ENCODE results near the gene RFX2.
"Not testable (repeated sequence)": the region's sequence is repeated elsewhere in the genome, so short reads cannot be mapped to it uniquely, and the experiment has no call there.

RFX2 gene

GRCh38 chr19:5971714-5972354, 138.5 kb downstream of the RFX2 start:
- Histone ChIP-seq H3K9ac (ENCODE audit: low read length) (no peak overlapping the region), H3K9me3 (ENCODE audit: control insufficient read depth, low read length) (no peaks in the 10 kb centered on the region), H3K4me1 (ENCODE audit: control insufficient read depth, insufficient read depth, low read length) (peaks cover 61% of the 10 kb centered on the region), H3K27me3 (ENCODE audit: control insufficient read depth, insufficient read depth, low read length) (no peaks in the 10 kb centered on the region), H3K4me3 (ENCODE audit: low read length) (no peak overlapping the region), H3K36me3 (ENCODE audit: control insufficient read depth, insufficient read depth, low read length) (no peaks in the 10 kb centered on the region)

DNA sequence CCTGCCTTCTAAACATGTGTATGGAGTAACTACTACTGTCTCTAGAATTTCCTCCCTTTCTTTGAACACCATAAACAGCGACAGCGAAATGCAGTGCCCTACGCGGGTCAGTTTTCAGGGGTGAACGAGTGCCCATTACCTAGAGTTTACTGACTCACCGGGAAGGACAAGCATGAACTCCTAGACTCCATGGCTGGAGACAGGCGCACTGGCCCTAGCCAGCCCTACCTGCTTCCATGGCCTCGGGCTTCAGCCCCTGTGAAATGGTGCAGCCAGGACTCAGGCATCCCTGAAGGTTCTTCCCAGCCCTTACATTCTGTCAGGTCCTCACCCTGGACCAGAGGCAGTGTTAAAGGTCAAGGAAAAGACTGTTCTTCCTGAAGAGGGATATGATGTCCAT, 140.8 kb downstream of the RFX2 start:
- no peaks in the 10 kb centered on the region for H3K9me3 ChIP-seq (ENCODE audit: control insufficient read depth, low read length)
- H3K9ac ChIP-seq (ENCODE audit: low read length): peak overlapping the region; percentile 26
- peaks cover 45% of the 10 kb centered on the region for H3K4me1 ChIP-seq (ENCODE audit: control insufficient read depth, insufficient read depth, low read length)
- no peaks in the 10 kb centered on the region for H3K27me3 ChIP-seq (ENCODE audit: control insufficient read depth, insufficient read depth, low read length)
- no peak overlapping the region for H3K4me3 ChIP-seq (ENCODE audit: low read length)
- no peaks in the 10 kb centered on the region for H3K36me3 ChIP-seq (ENCODE audit: control insufficient read depth, insufficient read depth, low read length)

GRCh38 chr19:5968431-5969373, 141.6 kb downstream of the RFX2 start:
- no peaks in the 10 kb centered on the region for H3K27me3 ChIP-seq (ENCODE audit: control insufficient read depth, insufficient read depth, low read length)
- H3K9me3 ChIP-seq (ENCODE audit: control insufficient read depth, low read length): no peaks in the 10 kb centered on the region
- H3K4me3 ChIP-seq (ENCODE audit: low read length): no peak overlapping the region
- H3K9ac ChIP-seq (ENCODE audit: low read length): peak overlapping the region; percentile 26
- H3K4me1 ChIP-seq (ENCODE audit: control insufficient read depth, insufficient read depth, low read length): peaks cover 40% of the 10 kb centered on the region
- no peaks in the 10 kb centered on the region for H3K36me3 ChIP-seq (ENCODE audit: control insufficient read depth, insufficient read depth, low read length)

- no peaks in the 10 kb centered on the region for H3K36me3 ChIP-seq (ENCODE audit: control insufficient read depth, insufficient read depth, low read length)
- H3K9me3 ChIP-seq (ENCODE audit: control insufficient read depth, low read length): no peaks in the 10 kb centered on the region
- no peaks in the 10 kb centered on the region for H3K27me3 ChIP-seq (ENCODE audit: control insufficient read depth, insufficient read depth, low read length)
- no peak overlapping the region for H3K4me3 ChIP-seq (ENCODE audit: low read length)
- H3K9ac ChIP-seq (ENCODE audit: low read length): no peak overlapping the region
- peaks cover 47% of the 10 kb centered on the region for H3K4me1 ChIP-seq (ENCODE audit: control insufficient read depth, insufficient read depth, low read length)
Measured at GRCh38 chr19:5967994-5968430, 142.3 kb downstream of the RFX2 start.

- Histone ChIP-seq H3K27me3 (ENCODE audit: control insufficient read depth, insufficient read depth, low read length) (no peaks in the 10 kb centered on the region), H3K4me3 (ENCODE audit: low read length) (no peak overlapping the region), H3K4me1 (ENCODE audit: control insufficient read depth, insufficient read depth, low read length) (peaks cover 51% of the 10 kb centered on the region), H3K36me3 (ENCODE audit: control insufficient read depth, insufficient read depth, low read length) (no peaks in the 10 kb centered on the region), H3K9me3 (ENCODE audit: control insufficient read depth, low read length) (no peaks in the 10 kb centered on the region), H3K9ac (ENCODE audit: low read length) (no peak overlapping the region)
Measured at GRCh38 chr19:5967571-5967970, 142.7 kb downstream of the RFX2 start.

DNA sequence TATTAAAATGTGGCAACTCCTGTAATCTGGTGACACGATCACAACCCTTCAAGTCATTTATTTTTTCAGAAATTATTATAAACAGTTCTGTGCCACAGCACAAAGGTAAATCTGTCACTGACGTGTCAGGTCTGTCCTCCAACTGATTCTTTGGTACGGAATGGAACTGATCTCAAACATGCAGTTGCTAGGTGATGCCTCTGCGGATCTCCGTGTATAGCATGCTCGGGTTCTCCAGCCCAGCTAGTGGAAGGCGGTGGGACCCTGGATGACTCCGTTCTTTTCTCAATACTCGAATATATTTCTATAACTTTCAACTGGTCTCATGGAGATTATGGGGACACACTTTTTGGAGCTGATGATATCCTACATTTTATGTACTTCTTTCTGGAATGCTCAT, 143.4 kb downstream of the RFX2 start:
- no peaks in the 10 kb centered on the region for H3K27me3 ChIP-seq (ENCODE audit: control insufficient read depth, insufficient read depth, low read length)
- H3K9me3 ChIP-seq (ENCODE audit: control insufficient read depth, low read length): no peaks in the 10 kb centered on the region
- H3K4me3 ChIP-seq (ENCODE audit: low read length): no peak overlapping the region
- H3K9ac ChIP-seq (ENCODE audit: low read length): no peak overlapping the region
- H3K36me3 ChIP-seq (ENCODE audit: control insufficient read depth, insufficient read depth, low read length): no peaks in the 10 kb centered on the region
- peaks cover 57% of the 10 kb centered on the region for H3K4me1 ChIP-seq (ENCODE audit: control insufficient read depth, insufficient read depth, low read length)

DNA sequence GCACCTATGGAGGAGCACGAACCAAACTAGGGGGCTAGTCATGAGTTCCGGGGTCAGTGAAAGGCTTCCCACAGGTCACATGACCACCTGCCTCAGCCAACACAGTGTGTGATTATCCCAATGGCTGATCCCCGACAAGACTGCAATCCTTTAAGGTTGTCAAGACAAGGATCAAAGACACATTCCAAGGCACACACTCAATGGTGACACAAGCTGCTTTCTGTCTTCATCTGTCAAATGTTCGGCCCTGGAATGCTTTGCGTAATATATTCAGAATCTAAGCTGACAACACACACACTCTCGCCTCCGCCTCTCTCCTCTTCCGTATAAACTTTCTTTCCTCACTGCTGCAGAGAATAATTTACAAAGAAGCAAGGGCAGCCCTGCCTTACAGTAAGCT, 144.1 kb downstream of the RFX2 start:
- Histone ChIP-seq H3K27me3 (ENCODE audit: control insufficient read depth, insufficient read depth, low read length) (no peaks in the 10 kb centered on the region), H3K9ac (ENCODE audit: low read length) (no peak overlapping the region), H3K9me3 (ENCODE audit: control insufficient read depth, low read length) (no peaks in the 10 kb centered on the region), H3K4me3 (ENCODE audit: low read length) (no peak overlapping the region), H3K4me1 (ENCODE audit: control insufficient read depth, insufficient read depth, low read length) (peaks cover 63% of the 10 kb centered on the region), H3K36me3 (ENCODE audit: control insufficient read depth, insufficient read depth, low read length) (no peaks in the 10 kb centered on the region)

DNA sequence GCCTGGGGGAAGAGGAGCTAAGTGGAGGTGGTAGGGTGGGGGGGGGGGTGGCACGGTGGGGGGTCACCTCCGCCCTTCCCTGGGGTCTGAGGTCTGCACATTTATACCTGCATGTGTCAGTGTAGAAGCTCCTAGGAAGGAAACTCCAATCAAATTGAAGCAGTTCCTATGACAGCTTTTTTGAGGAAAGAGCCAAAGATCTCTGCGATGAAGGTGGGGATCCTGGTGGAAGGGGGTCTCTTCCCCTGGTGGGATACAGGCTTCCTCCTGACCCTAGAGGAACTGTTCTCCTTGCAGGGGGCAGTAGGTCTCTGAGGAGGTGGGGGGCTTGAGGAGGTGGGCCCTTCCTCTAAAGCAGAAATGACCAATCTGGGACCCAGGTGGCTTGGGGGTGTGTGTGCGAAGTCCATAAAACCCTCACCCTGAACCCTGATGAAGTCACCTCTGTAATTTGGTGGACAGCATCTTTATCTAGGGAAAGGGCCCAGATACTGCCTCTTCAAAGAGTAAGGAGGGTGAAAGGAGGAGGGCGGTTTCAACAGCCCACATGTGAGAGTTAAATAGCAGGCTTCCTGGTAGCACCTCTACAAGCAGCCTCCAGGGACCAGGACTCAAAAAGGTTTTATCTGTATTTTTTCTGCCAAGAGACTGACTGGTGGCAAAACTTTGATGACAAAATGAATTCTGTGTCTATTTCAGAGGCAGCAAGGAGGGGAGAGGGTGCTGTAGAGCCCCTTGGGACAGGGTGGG, 145.3 kb downstream of the RFX2 start:
- Histone ChIP-seq H3K4me1 (ENCODE audit: control insufficient read depth, insufficient read depth, low read length) (peaks cover 71% of the 10 kb centered on the region), H3K9ac (ENCODE audit: low read length) (no peak overlapping the region), H3K27me3 (ENCODE audit: control insufficient read depth, insufficient read depth, low read length) (no peaks in the 10 kb centered on the region), H3K4me3 (ENCODE audit: low read length) (no peak overlapping the region), H3K9me3 (ENCODE audit: control insufficient read depth, low read length) (no peaks in the 10 kb centered on the region), H3K36me3 (ENCODE audit: control insufficient read depth, insufficient read depth, low read length) (no peaks in the 10 kb centered on the region)

- Histone ChIP-seq H3K27me3 (ENCODE audit: control insufficient read depth, insufficient read depth, low read length) (no peaks in the 10 kb centered on the region), H3K36me3 (ENCODE audit: control insufficient read depth, insufficient read depth, low read length) (no peaks in the 10 kb centered on the region), H3K4me3 (ENCODE audit: low read length) (no peak overlapping the region), H3K9me3 (ENCODE audit: control insufficient read depth, low read length) (no peaks in the 10 kb centered on the region), H3K9ac (ENCODE audit: low read length) (no peak overlapping the region), H3K4me1 (ENCODE audit: control insufficient read depth, insufficient read depth, low read length) (peaks cover 68% of the 10 kb centered on the region)
Measured at GRCh38 chr19:5963855-5964254, 146.4 kb downstream of the RFX2 start.

- Histone ChIP-seq H3K4me1 (ENCODE audit: control insufficient read depth, insufficient read depth, low read length) (peaks cover 65% of the 10 kb centered on the region), H3K9ac (ENCODE audit: low read length) (peak overlapping the region; percentile 35)
- not testable (repeated sequence) for H3K4me3 ChIP-seq (ENCODE audit: low read length); H3K36me3 ChIP-seq (ENCODE audit: control insufficient read depth, insufficient read depth, low read length); H3K27me3 ChIP-seq (ENCODE audit: control insufficient read depth, insufficient read depth, low read length); H3K9me3 ChIP-seq (ENCODE audit: control insufficient read depth, low read length)
Measured at GRCh38 chr19:5963259-5963658, 147.0 kb downstream of the RFX2 start.

- Histone ChIP-seq H3K27me3 (ENCODE audit: control insufficient read depth, insufficient read depth, low read length) (no peaks in the 10 kb centered on the region), H3K4me3 (ENCODE audit: low read length) (no peak overlapping the region), H3K4me1 (ENCODE audit: control insufficient read depth, insufficient read depth, low read length) (peaks cover 65% of the 10 kb centered on the region), H3K36me3 (ENCODE audit: control insufficient read depth, insufficient read depth, low read length) (no peaks in the 10 kb centered on the region), H3K9me3 (ENCODE audit: control insufficient read depth, low read length) (no peaks in the 10 kb centered on the region), H3K9ac (ENCODE audit: low read length) (peak overlapping the region; percentile 35)
Measured at GRCh38 chr19:5961969-5962945, 148.0 kb downstream of the RFX2 start.

All from mucosa of stomach (tissue), 1 donor.